Stimulated activated CD4-positive, alpha-beta T cell treated with anti-CD3 and anti-CD28 coated beads, Interleukin-2, amount 100 ng/mL, for 24 hours (primary cell): ENCODE results near the gene P2RY8.
"Not testable (repeated sequence)": the region's sequence is repeated elsewhere in the genome, so short reads cannot be mapped to it uniquely, and the experiment has no call there.

Experiments
- DNase-seq, 2 donors: peaks; one replicate each; pipeline ENCODE4 v3.0.0-alpha.2; 2020

Gene P2RY8

GRCh38 chrX:1519022-1519497, 17.9 kb downstream of the P2RY8 start:
- no peak for DNase-seq

- no peak for DNase-seq
Measured at GRCh38 chrX:1518512-1518911, 18.5 kb downstream of the P2RY8 start.

- DNase-seq: no peak
Measured at GRCh38 chrX:1516596-1517104, 20.3 kb downstream of the P2RY8 start.

GRCh38 chrX:1511829-1512228, 25.2 kb downstream of the P2RY8 start:
- no peak for DNase-seq

DNA sequence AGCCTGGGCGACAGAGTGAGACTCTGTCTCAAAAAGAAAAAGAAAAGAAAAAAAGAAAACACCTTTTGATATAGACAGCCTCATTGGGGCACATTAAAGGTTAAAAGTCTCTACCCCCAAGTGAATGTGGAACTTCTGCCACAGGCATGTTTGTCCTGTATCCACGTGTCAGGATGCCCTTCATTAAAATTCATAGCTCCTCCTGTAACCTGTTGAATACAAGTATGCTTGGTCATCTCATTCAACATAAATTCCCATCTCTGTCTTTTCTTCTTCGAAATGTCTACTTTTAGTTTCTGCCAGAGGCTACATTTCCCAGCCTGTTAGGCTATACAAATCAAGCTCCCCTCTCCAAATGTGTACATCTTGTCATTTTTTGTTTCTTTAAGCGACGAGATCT, 25.8 kb downstream of the P2RY8 start:
- no peak for DNase-seq

DNA sequence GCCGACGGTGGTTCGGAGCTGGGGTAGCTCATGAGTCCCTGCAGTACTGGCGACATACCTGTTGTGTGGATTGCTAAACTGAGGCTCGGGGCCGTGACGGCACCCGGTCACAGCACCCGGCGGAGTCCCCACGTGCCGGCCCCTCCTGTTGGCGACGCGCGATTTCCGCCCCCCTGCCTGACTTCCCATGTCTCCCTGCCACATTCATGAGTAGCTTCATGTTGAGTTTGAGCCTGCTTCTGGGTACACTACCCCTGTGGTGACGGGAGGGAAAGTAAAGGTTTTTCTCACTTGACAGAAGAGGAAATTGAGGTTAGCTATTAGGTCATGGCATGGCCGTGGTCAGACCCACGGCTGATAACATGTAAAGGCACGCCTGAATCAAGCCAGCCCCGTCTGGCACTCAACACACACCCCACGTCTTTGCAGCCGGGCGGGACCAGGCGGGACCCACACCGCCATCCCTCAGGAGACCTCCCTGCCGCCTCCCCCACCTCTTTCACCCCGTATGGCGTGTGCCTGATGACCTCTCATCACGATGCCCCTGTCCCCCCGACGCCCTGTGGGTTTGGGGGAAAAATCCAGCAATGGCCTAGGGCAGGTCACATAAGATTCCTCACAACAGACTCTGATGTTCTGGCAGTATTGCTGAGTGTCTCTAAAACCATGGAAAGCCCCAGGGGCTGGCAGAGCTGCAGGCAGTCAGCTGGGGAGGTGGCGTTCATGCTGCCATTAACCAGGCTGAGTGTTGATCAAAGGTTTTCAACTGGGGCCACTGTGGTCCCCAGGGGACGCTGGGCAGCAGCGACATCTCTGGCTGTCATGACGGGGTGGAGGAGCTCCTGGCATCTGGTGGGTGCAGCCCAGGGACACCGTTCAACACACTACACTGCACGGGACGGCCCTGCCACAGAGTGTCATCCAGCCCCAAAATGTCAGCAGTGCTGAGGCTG, 29.2 kb downstream of the P2RY8 start:
- DNase-seq: no peak

DNA sequence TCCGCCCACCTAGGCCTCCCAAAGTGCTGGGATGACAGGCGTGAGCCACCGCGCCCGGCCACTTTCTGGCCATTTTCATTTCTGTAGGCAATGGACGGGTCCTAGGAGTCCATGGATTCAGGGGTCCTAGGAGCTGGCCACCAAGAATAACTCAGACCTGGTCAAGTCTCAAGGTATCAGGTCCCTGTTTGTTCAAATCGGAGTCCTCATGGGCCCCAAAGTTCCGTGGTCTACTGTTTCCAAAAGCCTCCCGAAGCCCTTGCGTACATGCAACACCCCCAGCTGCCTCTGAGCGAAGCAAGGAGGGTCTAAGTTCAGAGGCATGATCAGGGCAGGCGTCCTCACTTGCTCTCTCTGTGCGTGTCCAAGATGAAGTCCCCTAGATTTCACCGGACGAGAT, 30.1 kb downstream of the P2RY8 start:
- DNase-seq: no peak

- no peak for DNase-seq
Measured at GRCh38 chrX:1502853-1503252, 34.1 kb downstream of the P2RY8 start.

- no peak for DNase-seq
Measured at GRCh38 chrX:1502241-1502640, 34.7 kb downstream of the P2RY8 start.

DNA sequence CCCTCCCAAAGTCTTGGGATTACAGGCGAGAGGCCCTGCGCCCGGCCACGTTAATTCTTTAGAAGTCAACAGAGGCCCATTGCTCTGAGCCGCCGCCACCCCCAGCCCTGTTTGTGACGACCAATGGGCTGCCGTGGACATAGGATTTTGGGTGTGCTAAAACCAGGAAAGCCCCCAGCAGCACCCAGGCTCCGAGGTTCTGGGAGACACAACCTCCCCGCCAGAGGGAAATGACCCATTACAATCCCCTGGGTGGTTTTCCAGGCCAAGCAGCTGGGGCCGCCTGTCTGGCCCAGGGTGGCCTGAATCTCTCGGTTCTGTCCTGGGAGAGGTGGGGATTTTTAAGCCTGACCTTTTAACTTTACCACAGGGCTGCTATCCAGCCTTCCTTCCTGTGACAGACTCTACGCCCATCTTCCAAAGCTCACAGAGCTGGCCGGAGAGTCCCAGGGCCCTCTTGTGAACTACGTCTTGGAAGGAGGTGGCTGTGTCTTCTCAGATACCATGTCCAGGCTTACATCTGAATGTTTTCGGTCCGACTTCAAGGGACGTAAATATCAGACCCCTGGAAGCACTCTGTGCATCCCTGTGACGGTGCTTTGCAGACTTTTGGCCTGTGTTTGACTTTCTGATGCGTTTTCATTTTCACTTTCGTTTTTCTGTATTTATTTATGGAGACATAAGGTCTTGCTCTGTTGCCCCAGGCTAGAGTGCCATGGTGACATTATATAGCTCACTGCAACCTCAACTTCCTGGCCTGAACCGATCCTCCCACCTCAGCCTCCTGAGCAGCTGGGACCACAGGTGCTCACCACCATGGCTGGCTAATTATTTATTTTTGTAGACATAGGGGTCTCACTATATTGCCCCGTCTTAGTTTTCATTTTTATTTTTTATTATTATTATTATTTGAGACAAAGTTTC, 36.0 kb downstream of the P2RY8 start:
- no peak for DNase-seq

GRCh38 chrX:1496076-1496475, 40.9 kb downstream of the P2RY8 start:
- DNase-seq: no peak

GRCh38 chrX:1493877-1494510, 43.0 kb downstream of the P2RY8 start:
- no peak for DNase-seq

- DNase-seq: no peak
Measured at GRCh38 chrX:1493412-1493811, 43.6 kb downstream of the P2RY8 start.

DNA sequence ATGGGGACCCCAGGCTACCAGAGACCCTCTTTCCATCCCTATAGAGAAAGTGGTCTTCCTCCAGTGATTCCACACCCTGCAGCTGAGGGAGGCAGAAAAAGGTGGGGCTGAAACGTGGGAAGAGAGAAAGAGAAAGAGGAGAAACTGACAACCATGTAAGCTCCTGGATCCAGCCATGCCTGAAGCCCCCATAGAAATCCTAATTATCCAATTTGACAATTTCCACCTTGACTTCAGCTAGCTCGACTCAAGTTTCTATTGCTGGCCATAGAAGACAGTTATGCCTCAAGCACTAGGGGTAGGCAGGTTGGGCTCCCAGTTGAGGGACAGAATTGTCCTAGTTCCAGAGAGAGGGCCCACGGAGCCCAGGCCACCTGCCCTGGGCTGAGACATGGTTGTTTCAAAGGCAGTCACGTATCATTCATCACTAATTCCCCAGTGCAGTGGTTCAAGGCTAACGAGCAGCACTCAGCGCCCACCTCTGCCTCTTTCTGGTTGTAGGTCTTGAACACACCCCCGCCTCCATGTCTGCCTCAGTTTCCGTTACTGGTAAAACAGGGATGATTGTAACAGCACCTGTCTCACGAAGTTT, 44.5 kb downstream of the P2RY8 start:
- no peak for DNase-seq

GRCh38 chrX:1491851-1492349, 45.1 kb downstream of the P2RY8 start:
- peak; percentile 47 to 58 for DNase-seq

GRCh38 chrX:1491248-1491647, 45.7 kb downstream of the P2RY8 start:
- DNase-seq: not testable (repeated sequence)

- not testable (repeated sequence) for DNase-seq
Measured at GRCh38 chrX:1490723-1491122, 46.3 kb downstream of the P2RY8 start.

GRCh38 chrX:1489354-1489753, 47.6 kb downstream of the P2RY8 start:
- not testable (repeated sequence) for DNase-seq

DNA sequence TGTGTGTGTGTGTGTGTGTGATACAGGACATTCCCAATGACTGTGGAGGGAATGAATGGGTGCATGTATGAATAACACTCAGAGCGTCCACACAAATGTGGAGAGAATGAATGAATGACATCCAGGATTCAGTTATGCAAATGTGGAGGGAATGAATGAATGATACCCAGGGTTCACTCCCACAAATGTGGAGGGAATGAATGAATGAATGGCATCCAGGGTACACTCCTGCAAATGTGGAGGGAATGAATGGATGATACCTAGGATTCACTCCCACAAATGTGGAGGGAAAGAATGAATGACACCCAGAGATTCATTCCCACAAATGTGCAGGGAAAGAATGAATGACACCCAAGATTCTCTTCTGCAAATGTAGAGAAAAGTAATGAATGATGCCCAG, 48.2 kb downstream of the P2RY8 start:
- DNase-seq: no peak

DNA sequence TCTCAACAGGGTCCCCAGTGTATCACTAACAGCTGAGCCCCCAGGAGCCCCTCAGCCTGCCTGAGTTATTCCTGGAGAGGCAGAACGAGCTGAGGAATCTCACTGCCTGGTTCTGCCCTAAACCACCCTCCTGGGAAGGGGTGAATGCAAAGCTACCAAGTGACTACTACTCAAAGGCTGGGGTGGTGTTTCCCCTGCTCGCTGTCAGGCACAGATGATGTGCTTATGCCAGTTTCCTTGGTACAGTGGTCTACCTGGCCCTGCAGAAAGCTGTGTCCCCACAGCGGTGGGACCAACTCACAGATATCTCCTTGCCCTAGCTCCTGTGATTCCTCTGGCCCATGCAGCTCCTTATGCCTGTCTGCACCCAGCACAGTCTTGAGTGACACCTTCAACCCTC, 48.8 kb downstream of the P2RY8 start:
- no peak for DNase-seq

- DNase-seq: no peak
Measured at GRCh38 chrX:1487401-1487800, 49.6 kb downstream of the P2RY8 start.

DNA sequence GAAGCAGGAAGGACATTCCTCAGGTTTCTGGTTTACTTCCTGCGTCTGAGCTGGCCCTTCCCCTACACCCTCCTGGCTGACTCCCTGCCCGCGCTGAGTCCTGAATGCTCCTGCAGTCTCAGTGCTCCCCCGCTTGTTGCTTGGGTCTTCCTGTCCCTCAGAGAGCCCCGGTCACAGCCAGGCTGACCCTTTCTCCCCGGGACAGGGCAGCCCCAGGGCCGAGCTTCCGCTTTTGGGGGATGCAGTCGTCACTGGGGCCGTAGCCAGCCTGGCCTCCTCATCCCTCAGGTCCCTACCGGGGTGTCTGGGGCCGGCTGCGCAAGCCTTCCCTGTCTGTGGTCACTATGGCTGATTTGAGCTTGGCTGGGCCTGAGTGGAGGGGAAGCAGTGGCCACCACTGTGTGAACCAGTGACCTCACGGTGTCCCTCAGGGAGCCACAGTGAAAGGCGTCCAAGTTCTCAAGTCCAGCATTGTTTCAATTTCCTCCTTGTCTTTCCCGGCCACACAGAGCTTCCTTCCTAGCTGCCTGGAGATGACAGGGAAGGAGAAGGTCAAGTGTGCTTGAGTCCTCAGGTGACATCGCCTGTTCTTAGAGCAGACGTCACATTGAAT, 50.1 kb downstream of the P2RY8 start:
- DNase-seq: peak in 1 of 2 donors; percentile 15
